Gastrocnemius medialis (tissue), 4 donors: Measurements from ENCODE around the gene DDI2.
"Not testable (repeated sequence)": the region's sequence is repeated elsewhere in the genome, so short reads cannot be mapped to it uniquely, and the experiment has no call there.

Experiments used
- CTCF ChIP-seq, 5 experiments: fragments of 450-650 bp in 3 of 5; fragments of 200-600 bp in 2 of 5; sonication (generic) in 2 of 5; IDR thresholded peaks in 4 of 5; conservative IDR thresholded peaks in 1 of 5; 1 replicate in 4 of 5; 2 replicates in 1 of 5; pipeline ENCODE4 v1.5.1; 2016 to 2019; ENCODE audit warnings: antibody characterized with exemption in 5 of 5, mild to moderate bottlenecking in 3 of 5, moderate library complexity in 3 of 5
- POLR2A ChIP-seq, 2 donors: fragments of 450-650 bp; IDR thresholded peaks; one replicate each; pipeline ENCODE4 v1.6.1; 2017; ENCODE audit warnings: antibody characterized with exemption in 2 of 2, mild to moderate bottlenecking in 2 of 2, moderate library complexity in 2 of 2

- TF ChIP-seq CTCF (IDR thresholded peaks at IDR 0.05 in 4 of 5, conservative IDR thresholded peaks at IDR 0.05 in 1 of 5); POLR2A (IDR thresholded peaks at IDR 0.05): not testable (repeated sequence)
Measured at GRCh38 chr1:15603966-15604282, 13.3 kb upstream of the DDI2 start.
